Mesenchymal stem cell (in vitro differentiated cells and primary cell): ENCODE results near the gene CROCC2.

Source experiments
- DNase-seq: peaks from one replicate; pipeline ENCODE4 v3.0.0-alpha.2; 2013
- H2AFZ ChIP-seq: one replicate; pipeline ENCODE4 v1.6.1; 2013; ENCODE audit warnings: low read depth, mild to moderate bottlenecking, control low read depth, inconsistent platforms, low read length, moderate library complexity
- H2AK5ac ChIP-seq: 2 replicates; pipeline ENCODE4 v1.6.1; 2013; ENCODE audit warnings: low read length, moderate library complexity, mild to moderate bottlenecking, inconsistent platforms; ENCODE audit not compliant: severe bottlenecking
- H2BK120ac ChIP-seq: one replicate; pipeline ENCODE4 v1.6.1; 2013; ENCODE audit warnings: low read depth, mild to moderate bottlenecking, inconsistent platforms, low read length, moderate library complexity
- H2BK12ac ChIP-seq, 2 experiments: one replicate each; pipeline ENCODE4 v1.6.1; 2013; ENCODE audit warnings: inconsistent platforms in 2 of 2, low read length in 2 of 2, mild to moderate bottlenecking in 2 of 2, moderate library complexity in 2 of 2, control low read depth in 1 of 2
- H2BK15ac ChIP-seq: one replicate; pipeline ENCODE4 v1.6.1; 2013; ENCODE audit warnings: mild to moderate bottlenecking, low read depth, inconsistent platforms; ENCODE audit not compliant: poor library complexity, severe bottlenecking
- H2BK5ac ChIP-seq: 2 replicates; pipeline ENCODE4 v1.6.1; 2013; ENCODE audit warnings: low read depth, mild to moderate bottlenecking, low read length, control low read depth, inconsistent platforms; ENCODE audit not compliant: poor library complexity, severe bottlenecking
- H3K14ac ChIP-seq, 2 experiments: one replicate each; pipeline ENCODE4 v1.6.1; 2013; ENCODE audit warnings: inconsistent platforms in 2 of 2, low read length in 2 of 2, control low read depth in 1 of 2, mild to moderate bottlenecking in 1 of 2, moderate library complexity in 1 of 2
- H3K18ac ChIP-seq, 2 experiments: one replicate each; pipeline ENCODE4 v1.6.1; 2013; ENCODE audit warnings: inconsistent platforms in 2 of 2, low read length in 2 of 2, control low read depth in 1 of 2, low read depth in 1 of 2, mild to moderate bottlenecking in 1 of 2
- H3K23ac ChIP-seq, 2 experiments: one replicate each; pipeline ENCODE4 v1.6.1; 2013; ENCODE audit warnings: inconsistent platforms in 2 of 2, low read length in 2 of 2, mild to moderate bottlenecking in 2 of 2, moderate library complexity in 2 of 2, control low read depth in 1 of 2
- H3K27ac ChIP-seq: 2 replicates; pipeline ENCODE4 v1.5.1; 2013; ENCODE audit warnings: mild to moderate bottlenecking, moderate library complexity, low read length, control low read depth, inconsistent platforms; ENCODE audit not compliant: poor library complexity, severe bottlenecking
- H3K27me3 ChIP-seq, 2 experiments: 2 replicates each; pipeline versions ENCODE4 v1.6.1 to v1.7.0; 2013; ENCODE audit warnings: low read length in 2 of 2, mild to moderate bottlenecking in 2 of 2, moderate library complexity in 2 of 2, control low read depth in 1 of 2, inconsistent platforms in 1 of 2; ENCODE audit not compliant: control insufficient read depth in 1 of 2, insufficient read depth in 1 of 2
- H3K36me3 ChIP-seq, 2 experiments: 2 replicates each; pipeline versions ENCODE4 v1.6.1 to v1.7.0; 2013; ENCODE audit warnings: low read length in 2 of 2, control low read depth in 1 of 2, inconsistent platforms in 1 of 2, low read depth in 1 of 2, mild to moderate bottlenecking in 1 of 2; ENCODE audit not compliant: insufficient read depth in 2 of 2, control insufficient read depth in 1 of 2
- H3K4ac ChIP-seq, 2 experiments: one replicate each; pipeline ENCODE4 v1.6.1; 2013; ENCODE audit warnings: inconsistent platforms in 2 of 2, low read length in 2 of 2, mild to moderate bottlenecking in 2 of 2, moderate library complexity in 2 of 2, control low read depth in 1 of 2, low read depth in 1 of 2
- H3K4me1 ChIP-seq: 2 replicates; pipeline ENCODE4 v1.6.1; 2013; ENCODE audit warnings: low read depth, low read length, control low read depth; ENCODE audit not compliant: control insufficient read depth, insufficient read depth
- H3K4me2 ChIP-seq: 2 replicates; pipeline ENCODE4 v1.6.1; 2013; ENCODE audit warnings: low read length, mild to moderate bottlenecking, inconsistent platforms; ENCODE audit not compliant: poor library complexity, severe bottlenecking
- H3K4me3 ChIP-seq, 2 experiments: 2 replicates each; pipeline versions ENCODE4 v1.5.1 to v1.7.0; 2013; ENCODE audit warnings: low read length in 2 of 2, mild to moderate bottlenecking in 2 of 2, control low read depth in 1 of 2, low read depth in 1 of 2; ENCODE audit not compliant: insufficient read depth in 1 of 2
- H3K79me1 ChIP-seq: replicated peaks from 2 replicates; pipeline ENCODE4 v1.6.1; 2013; ENCODE audit warnings: mild to moderate bottlenecking, control low read depth, low read length, inconsistent platforms; ENCODE audit not compliant: poor library complexity, severe bottlenecking
- H3K9ac ChIP-seq: 2 replicates; pipeline ENCODE4 v1.7.0; 2013; ENCODE audit warnings: mild to moderate bottlenecking, low read length, moderate library complexity
- H3K9me3 ChIP-seq: 2 replicates; pipeline ENCODE4 v1.7.0; 2013; ENCODE audit warnings: mild to moderate bottlenecking, low read length; ENCODE audit not compliant: control insufficient read depth
- H4K8ac ChIP-seq: one replicate; pipeline ENCODE4 v1.6.1; 2013; ENCODE audit warnings: inconsistent platforms, mild to moderate bottlenecking, low read length, moderate library complexity
- H4K91ac ChIP-seq: one replicate; pipeline ENCODE4 v1.6.1; 2013; ENCODE audit warnings: mild to moderate bottlenecking, low read length, inconsistent platforms
- WGBS: methylation state at CpG from one replicate; pipeline ENCODE4 v1.1.7; 2013; ENCODE audit warnings: mixed read lengths; 5-methylcytosine and 5-hydroxymethylcytosine counted together

The CROCC2 gene

DNA sequence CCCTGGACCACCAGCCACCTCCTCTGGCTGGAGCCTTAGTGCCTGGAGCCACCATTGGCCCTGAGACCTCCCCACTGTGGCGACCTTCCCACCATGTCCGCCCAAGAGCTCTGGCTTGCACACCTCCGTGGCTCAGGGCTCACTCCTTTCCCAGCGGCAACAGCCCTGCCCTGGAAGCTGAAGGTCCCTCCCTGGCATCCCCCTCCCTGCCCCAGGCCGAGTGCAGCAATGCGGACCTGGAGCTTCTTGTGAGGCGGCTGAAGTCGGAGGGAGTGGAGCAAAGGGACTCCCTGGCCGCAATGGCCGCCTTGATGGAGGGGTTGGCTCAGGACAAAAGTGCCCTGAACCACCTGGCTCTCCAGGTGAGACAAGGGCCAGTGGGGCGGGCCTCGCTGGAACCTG is 28.6 kb downstream of the CROCC2 start:
- no peak overlapping the region for H3K4ac ChIP-seq

GRCh38 chr2:240935103-240935876 is 29.2 kb downstream of the CROCC2 start:
- no peak overlapping the region for H4K91ac ChIP-seq
- H3K4me1 ChIP-seq = no peaks in the 10 kb centered on the region
- no peak overlapping the region for H3K4ac ChIP-seq
- H2BK15ac ChIP-seq = no peak overlapping the region
- no peaks in the 10 kb centered on the region for H3K36me3 ChIP-seq
- no peak overlapping the region for H3K14ac ChIP-seq
- no peak overlapping the region for H2BK5ac ChIP-seq
- no peak overlapping the region for H4K8ac ChIP-seq
- no peak overlapping the region for H3K27ac ChIP-seq
- no peak overlapping the region for H3K4me2 ChIP-seq
- H3K23ac ChIP-seq = no peak overlapping the region
- no peaks in the 10 kb centered on the region for H3K79me1 ChIP-seq
- no peak overlapping the region for H3K18ac ChIP-seq
- H2BK12ac ChIP-seq = no peak overlapping the region
- no peak overlapping the region for H3K9ac ChIP-seq
- H3K4me3 ChIP-seq = no peak overlapping the region
- 83% methylated on average over 22 of the region's 25 CpGs for WGBS
- no peak overlapping the region for H2BK120ac ChIP-seq
- H2AFZ ChIP-seq = no peak overlapping the region
- H3K27me3 ChIP-seq = peaks cover 3 to 16% of the 10 kb centered on the region in 2 experiments
- H3K9me3 ChIP-seq = peaks cover 17% of the 10 kb centered on the region
- no peak for DNase-seq
- no peak overlapping the region for H2AK5ac ChIP-seq

More for the DNA sequence above, 28.6 kb downstream of the CROCC2 start:
- peaks cover 17% of the 10 kb centered on the region for H3K9me3 ChIP-seq
- H2AK5ac ChIP-seq = no peak overlapping the region
- no peak overlapping the region for H2BK12ac ChIP-seq
- no peak overlapping the region for H2BK120ac ChIP-seq
- DNase-seq = no peak
- H2BK15ac ChIP-seq = no peak overlapping the region
- H3K79me1 ChIP-seq = no peaks in the 10 kb centered on the region
- no peak overlapping the region for H3K14ac ChIP-seq
- H3K9ac ChIP-seq = no peak overlapping the region
- H4K91ac ChIP-seq = no peak overlapping the region
- H2AFZ ChIP-seq = no peak overlapping the region
- no peak overlapping the region for H3K4me2 ChIP-seq
- H3K27ac ChIP-seq = no peak overlapping the region
- no peaks in the 10 kb centered on the region for H3K36me3 ChIP-seq
- WGBS = 82% methylated on average over 10 of the region's 12 CpGs
- H2BK5ac ChIP-seq = no peak overlapping the region
- no peak overlapping the region for H3K4me3 ChIP-seq
- no peak overlapping the region for H3K18ac ChIP-seq
- no peak overlapping the region for H3K23ac ChIP-seq
- H4K8ac ChIP-seq = no peak overlapping the region
- H3K27me3 ChIP-seq = peaks cover 3 to 17% of the 10 kb centered on the region in 2 experiments
- H3K4me1 ChIP-seq = no peaks in the 10 kb centered on the region

DNA sequence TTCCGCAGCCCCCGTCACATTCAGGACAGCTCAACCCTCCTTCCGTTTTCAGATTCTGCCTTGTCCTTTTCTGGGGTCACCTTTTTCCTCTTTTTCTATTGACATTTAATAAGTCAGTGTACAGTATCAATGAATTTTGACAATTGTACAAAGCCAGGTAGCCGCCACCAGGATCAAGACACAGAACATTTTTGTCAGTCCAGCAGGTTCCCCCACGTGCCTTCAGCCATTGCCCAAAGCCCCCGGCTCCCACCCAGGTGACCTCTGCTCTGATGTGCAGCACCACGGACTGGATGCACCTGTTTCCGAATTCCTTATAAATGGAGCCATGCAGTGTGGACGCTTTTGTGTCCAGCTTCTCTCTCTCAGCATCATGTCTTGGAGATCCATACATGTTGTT is 30.0 kb downstream of the CROCC2 start:
- no peak overlapping the region for H3K18ac ChIP-seq
- WGBS = 88% methylated on average over 8 of the region's 9 CpGs

GRCh38 chr2:240946046-240946445 is 39.9 kb downstream of the CROCC2 start:
- Histone ChIP-seq H3K36me3 (no peaks in the 10 kb centered on the region), H3K4ac (no peak overlapping the region), H3K9ac (no peak overlapping the region), H2AFZ (no peak overlapping the region), H3K18ac (no peak overlapping the region), H3K27ac (no peak overlapping the region), H3K9me3 (peaks cover 10% of the 10 kb centered on the region), H3K14ac (no peak overlapping the region), H2BK12ac (no peak overlapping the region), H3K4me1 (peaks cover 2% of the 10 kb centered on the region), H3K4me2 (no peak overlapping the region), H3K4me3 (no peak overlapping the region), H4K91ac (no peak overlapping the region), H2BK15ac (no peak overlapping the region), H3K79me1 (no peaks in the 10 kb centered on the region), H3K23ac (no peak overlapping the region), H2AK5ac (no peak overlapping the region), H2BK5ac (no peak overlapping the region), H2BK120ac (no peak overlapping the region), H3K27me3 (peaks cover 8 to 10% of the 10 kb centered on the region in 2 experiments), H4K8ac (no peak overlapping the region)
- 89% methylated on average over 7 of the region's 7 CpGs for WGBS
- no peak for DNase-seq

More for the DNA sequence above, 30.0 kb downstream of the CROCC2 start:
- DNase-seq = no peak
- Histone ChIP-seq H3K27ac (no peak overlapping the region), H3K79me1 (no peaks in the 10 kb centered on the region), H2BK5ac (no peak overlapping the region), H3K9ac (no peak overlapping the region), H2BK120ac (no peak overlapping the region), H3K4me1 (no peaks in the 10 kb centered on the region), H2BK12ac (no peak overlapping the region), H3K36me3 (no peaks in the 10 kb centered on the region), H4K8ac (no peak overlapping the region), H3K23ac (no peak overlapping the region), H3K27me3 (peaks cover 3 to 12% of the 10 kb centered on the region in 2 experiments), H3K4me3 (no peak overlapping the region), H3K4me2 (no peak overlapping the region), H3K9me3 (peaks cover 17% of the 10 kb centered on the region), H2AK5ac (no peak overlapping the region), H2AFZ (no peak overlapping the region), H3K14ac (no peak overlapping the region), H4K91ac (no peak overlapping the region), H3K4ac (no peak overlapping the region), H2BK15ac (no peak overlapping the region)
